Endothelial cell of umbilical vein (primary cell): ENCODE results near the gene RAX.
"Not testable (repeated sequence)": the region's sequence is repeated elsewhere in the genome, so short reads cannot be mapped to it uniquely, and the experiment has no call there.

Experiments
- CTCF ChIP-seq, 2 donors: IDR thresholded peaks; 1 replicate in 1 of 2; 2 replicates in 1 of 2; pipeline ENCODE4 v1.5.1; 2011; ENCODE audit warnings: low read length in 2 of 2, mild to moderate bottlenecking in 2 of 2, moderate library complexity in 2 of 2, control low read depth in 1 of 2, inconsistent platforms in 1 of 2, low read depth in 1 of 2; ENCODE audit not compliant: insufficient read depth in 1 of 2; ENCODE audit errors: extremely low read depth in 1 of 2
- EZH2 ChIP-seq: IDR thresholded peaks from 2 replicates; pipeline ENCODE4 v1.6.1; 2012; ENCODE audit warnings: borderline replicate concordance, low read depth, mild to moderate bottlenecking, moderate library complexity, low read length, inconsistent platforms; ENCODE audit not compliant: severe bottlenecking
- FOS ChIP-seq: IDR thresholded peaks from 2 replicates; pipeline ENCODE4 v1.6.1; 2011; ENCODE audit warnings: mild to moderate bottlenecking, low read length, moderate library complexity, borderline replicate concordance; ENCODE audit not compliant: insufficient read depth
- GATA2 ChIP-seq: IDR thresholded peaks from 2 replicates; pipeline ENCODE4 v1.7.0; 2011; ENCODE audit warnings: low read depth, mild to moderate bottlenecking, moderate library complexity, mixed read lengths, low read length; ENCODE audit not compliant: insufficient read length, insufficient read depth
- JUN ChIP-seq: IDR thresholded peaks from 2 replicates; pipeline ENCODE4 v1.6.1; 2011; ENCODE audit warnings: borderline replicate concordance, low read depth; ENCODE audit not compliant: insufficient read length, insufficient read depth
- MAX ChIP-seq: IDR thresholded peaks from 2 replicates; pipeline ENCODE4 v1.6.1; 2011; ENCODE audit not compliant: insufficient read depth, insufficient read length
- MYC ChIP-seq: IDR thresholded peaks from one replicate; pipeline ENCODE4 v1.6.1; 2011; ENCODE audit warnings: mild to moderate bottlenecking, low read depth, low read length
- POLR2A ChIP-seq: IDR thresholded peaks from 2 replicates; pipeline ENCODE4 v1.6.1; 2012; ENCODE audit warnings: low read depth, mild to moderate bottlenecking, control low read depth, low read length
- POLR2AphosphoS5 ChIP-seq: IDR thresholded peaks from 2 replicates; pipeline ENCODE4 v1.6.1; 2012; ENCODE audit warnings: low read depth, mild to moderate bottlenecking, control low read depth, low read length, moderate library complexity; ENCODE audit not compliant: insufficient read depth

GRCh38 chr18:59262243-59262642 is 11.0 kb downstream of the RAX start:
- TF ChIP-seq EZH2; CTCF (IDR thresholded peaks at IDR 0.05; ENCODE audit: extremely low read depth in 1 of 2, insufficient read depth in 1 of 2, low read depth in 1 of 2, low read length in 2 of 2); MAX; POLR2A; MYC; JUN; POLR2AphosphoS5; FOS; GATA2: not testable (repeated sequence)
